ENCODE data around the gene KLK11.

DNA sequence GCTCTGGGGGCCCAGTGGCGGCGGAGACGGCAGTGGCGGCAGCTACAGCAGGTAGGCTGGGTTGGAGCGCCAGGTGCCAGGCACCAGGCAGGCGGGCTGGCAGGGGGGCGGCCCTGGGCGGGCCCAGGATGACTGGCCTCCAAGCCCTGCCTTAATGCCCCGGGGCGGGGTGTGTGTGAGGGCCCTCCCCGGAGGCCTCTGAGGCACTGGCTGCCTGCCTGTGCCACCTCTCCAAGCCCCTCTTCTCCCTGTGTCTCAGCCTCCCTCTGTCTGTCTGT is at the start of gene KLK11:
- TF ChIP-seq POLR2A (IDR thresholded peaks at IDR 0.05), result no peak
- no peak for TF ChIP-seq CTCF (IDR thresholded peaks at IDR 0.05)
- no peak for TF ChIP-seq POLR2AphosphoS5 (IDR thresholded peaks at IDR 0.05)
- no peak for TF ChIP-seq EP300 (IDR thresholded peaks at IDR 0.05)

Measured in sigmoid colon (tissue), 4 donors.